Keratinocyte (primary cell): Measurements from ENCODE around the gene SFXN3. TPM values are rescaled to one million over a fixed set of nuclear protein-coding genes. Genes with fewer than 3 reads are reported as not detected.

Experiments used
- DNase-seq: peaks from one replicate; pipeline ENCODE4 v3.0.0-alpha.2; 2011; ENCODE audit warnings: low read depth, missing footprints, low spot score
- FAIRE-seq: peaks from 2 replicates; lab custom pipeline; 2011; peaks lifted over from hg19 to GRCh38; lab: Jason Lieb, UNC
- H2AFZ ChIP-seq: 2 replicates; pipeline ENCODE4 v1.6.0; 2012; ENCODE audit warnings: low read length, control low read depth, inconsistent platforms; ENCODE audit not compliant: control insufficient read depth
- H3K27ac ChIP-seq: 2 replicates; pipeline ENCODE4 v1.5.1; 2011; ENCODE audit warnings: low read length; ENCODE audit not compliant: control insufficient read depth, insufficient read depth
- H3K27me3 ChIP-seq: 3 replicates; pipeline ENCODE4 v1.6.0; 2011; ENCODE audit warnings: low read length; ENCODE audit not compliant: control insufficient read depth, insufficient read depth; ENCODE audit errors: extremely low read depth
- H3K36me3 ChIP-seq, 2 experiments: 2 replicates in 1 of 2; 3 replicates in 1 of 2; pipeline ENCODE4 v1.5.1; 2011; ENCODE audit warnings: low read length in 2 of 2, mild to moderate bottlenecking in 1 of 2; ENCODE audit not compliant: control insufficient read depth in 2 of 2, insufficient read depth in 2 of 2; ENCODE audit errors: extremely low read depth in 1 of 2
- H3K4me1 ChIP-seq: 3 replicates; pipeline ENCODE4 v1.5.1; 2011; ENCODE audit warnings: low read length; ENCODE audit not compliant: control insufficient read depth, insufficient read depth; ENCODE audit errors: extremely low read depth
- H3K4me2 ChIP-seq: 3 replicates; pipeline ENCODE4 v1.6.0; 2011; ENCODE audit warnings: low read depth, low read length; ENCODE audit not compliant: control insufficient read depth, insufficient read depth; ENCODE audit errors: extremely low read depth
- H3K4me3 ChIP-seq, 3 experiments: fragments of 200-600 bp in 1 of 3; sonication (generic) in 1 of 3; 2 replicates in 2 of 3; 3 replicates in 1 of 3; pipeline ENCODE4 v1.5.1; 2011 to 2016; ENCODE audit warnings: low read length in 3 of 3, mild to moderate bottlenecking in 3 of 3, control low read depth in 2 of 3, inconsistent platforms in 1 of 3, low read depth in 1 of 3, mixed read lengths in 1 of 3, mixed run types in 1 of 3, moderate library complexity in 1 of 3; ENCODE audit not compliant: control insufficient read depth in 2 of 3, insufficient read depth in 2 of 3; ENCODE audit errors: extremely low read depth in 1 of 3
- H3K79me2 ChIP-seq: 2 replicates; pipeline ENCODE4 v1.6.0; 2012; ENCODE audit warnings: low read length; ENCODE audit not compliant: control insufficient read depth, insufficient read depth
- H3K9ac ChIP-seq: 3 replicates; pipeline ENCODE4 v1.6.0; 2011; ENCODE audit warnings: low read length; ENCODE audit not compliant: control insufficient read depth, insufficient read depth; ENCODE audit errors: extremely low read depth
- H3K9me1 ChIP-seq: 3 replicates; pipeline ENCODE4 v1.6.0; 2011; ENCODE audit warnings: low read length; ENCODE audit not compliant: control insufficient read depth, insufficient read depth; ENCODE audit errors: extremely low read depth
- H3K9me3 ChIP-seq: 2 replicates; pipeline ENCODE4 v1.5.1; 2012; ENCODE audit warnings: low read depth, low read length; ENCODE audit not compliant: control insufficient read depth
- H4K20me1 ChIP-seq: 3 replicates; pipeline ENCODE4 v1.6.0; 2011; ENCODE audit warnings: low read length; ENCODE audit not compliant: control insufficient read depth, insufficient read depth; ENCODE audit errors: extremely low read depth
- CTCF ChIP-seq, 3 experiments: IDR thresholded peaks in 1 of 3; conservative IDR thresholded peaks in 1 of 3; optimal IDR thresholded peaks in 1 of 3; 2 replicates in 2 of 3; 3 replicates in 1 of 3; pipeline versions ENCODE3 to v1.5.1; 2011; ENCODE audit warnings: low read length in 3 of 3, mild to moderate bottlenecking in 3 of 3, moderate library complexity in 2 of 3, control low read depth in 1 of 3, inconsistent platforms in 1 of 3; ENCODE audit not compliant: insufficient read depth in 2 of 3; ENCODE audit errors: extremely low read depth in 1 of 3
- EZH2 ChIP-seq: IDR thresholded peaks from one replicate; pipeline ENCODE4 v1.6.1; 2012; ENCODE audit warnings: inconsistent platforms, mild to moderate bottlenecking, low read length, moderate library complexity
- dilution Hi-C: fragments of 300-500 bp; cut with MboI; formaldehyde crosslinking; loops from one replicate; pipeline ENCODE4 v1.7.0; 2020; ENCODE audit warnings: low sequenced_read_pairs; ENCODE audit not compliant: extremely low pct_ligation_motif_present
- polyA plus RNA-seq, 5 experiments: library from polyadenylated mRNA; depleted of rRNA in 3 of 5; stranded (reverse) in 3 of 5; stranded (forward) in 1 of 5; unstranded in 1 of 5; fragments of >200 nt; gene quantifications; 1 replicate in 1 of 5; 2 replicates in 3 of 5; 3 replicates in 1 of 5; pipeline versions ENCODE4 v1.2.1 to v1.2.3, GENCODE V29; 2011 to 2012; ENCODE audit warnings: missing spikeins in 2 of 5, low read depth in 1 of 5, low replicate concordance in 1 of 5

The SFXN3 gene
- polyA plus RNA-seq, 1 donor (not counting 4 experiments of a cell fraction or from before 2014, with no cell fraction given) = 77.0 TPM

GRCh38 chr10:101007915-101008822 lies 22.9 kb upstream of the SFXN3 start:
- H3K27me3 ChIP-seq = no peaks in the 10 kb centered on the region
- dilution Hi-C loops = no loop called here
- no peak overlapping the region for H3K27ac ChIP-seq
- H4K20me1 ChIP-seq = no peaks in the 10 kb centered on the region
- peaks cover 18% of the 10 kb centered on the region for H3K4me1 ChIP-seq
- FAIRE-seq (no peak), DNase-seq (no peak)
- H3K9me1 ChIP-seq = no peaks in the 10 kb centered on the region
- H3K9me3 ChIP-seq = no peaks in the 10 kb centered on the region
- no peak overlapping the region for H3K4me2 ChIP-seq
- peaks cover 15 to 20% of the 10 kb centered on the region in 2 experiments for H3K36me3 ChIP-seq
- no peak overlapping the region for H3K4me3 ChIP-seq
- H3K9ac ChIP-seq = no peak overlapping the region
- H3K79me2 ChIP-seq = peaks cover 2% of the 10 kb centered on the region
- H2AFZ ChIP-seq = no peak overlapping the region
- TF ChIP-seq EZH2 (no peak), CTCF (optimal IDR thresholded peaks at IDR 0.05 in 1 of 3, IDR thresholded peaks at IDR 0.05 in 1 of 3, conservative IDR thresholded peaks at IDR 0.05 in 1 of 3; ENCODE audit: extremely low read depth in 1 of 3, insufficient read depth in 2 of 3, low read length in 3 of 3) (no peak)

- FAIRE-seq = no peak
- Histone ChIP-seq H3K9me3 (no peaks in the 10 kb centered on the region), H3K4me3 (no peak overlapping the region), H3K79me2 (no peaks in the 10 kb centered on the region), H2AFZ (no peak overlapping the region), H3K4me1 (peaks cover 23% of the 10 kb centered on the region), H3K27me3 (no peaks in the 10 kb centered on the region), H3K9ac (no peak overlapping the region), H3K36me3 (peaks cover 15 to 17% of the 10 kb centered on the region in 2 experiments), H4K20me1 (no peaks in the 10 kb centered on the region), H3K4me2 (no peak overlapping the region), H3K9me1 (no peaks in the 10 kb centered on the region), H3K27ac (no peak overlapping the region)
- DNase-seq = no peak
- no peak for TF ChIP-seq EZH2
- no peak for TF ChIP-seq CTCF (optimal IDR thresholded peaks at IDR 0.05 in 1 of 3, IDR thresholded peaks at IDR 0.05 in 1 of 3, conservative IDR thresholded peaks at IDR 0.05 in 1 of 3; ENCODE audit: extremely low read depth in 1 of 3, insufficient read depth in 2 of 3, low read length in 3 of 3)
- dilution Hi-C loops = no loop called here
These were observed 22.1 kb upstream of the SFXN3 start for GRCh38 chr10:101008823-101009423.
